ENCODE measurements around the gene CDH13.

CDH13 gene

DNA sequence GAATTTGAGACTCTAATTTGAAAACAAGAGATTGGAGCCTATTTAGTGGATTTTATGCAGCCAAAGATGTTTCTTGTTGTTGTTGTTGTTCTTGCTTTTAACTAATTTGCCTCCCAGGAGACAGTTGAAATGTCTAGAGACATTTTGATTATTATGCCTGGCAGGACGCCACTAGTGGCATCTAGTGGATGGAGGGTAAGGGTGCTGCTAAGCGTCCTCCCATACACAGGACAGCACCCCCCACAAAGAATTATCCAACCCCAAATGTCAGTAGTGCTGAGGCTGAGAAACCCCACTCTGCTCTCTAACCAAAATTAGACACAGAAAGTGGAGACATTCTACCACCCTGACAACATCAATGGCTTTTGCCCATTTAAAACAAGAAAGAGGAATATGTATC, 1165.6 kb downstream of the CDH13 start:
- TF ChIP-seq ZNF274 (IDR thresholded peaks at IDR 0.05; ENCODE audit: low read depth, low read length), result no peak

DNA sequence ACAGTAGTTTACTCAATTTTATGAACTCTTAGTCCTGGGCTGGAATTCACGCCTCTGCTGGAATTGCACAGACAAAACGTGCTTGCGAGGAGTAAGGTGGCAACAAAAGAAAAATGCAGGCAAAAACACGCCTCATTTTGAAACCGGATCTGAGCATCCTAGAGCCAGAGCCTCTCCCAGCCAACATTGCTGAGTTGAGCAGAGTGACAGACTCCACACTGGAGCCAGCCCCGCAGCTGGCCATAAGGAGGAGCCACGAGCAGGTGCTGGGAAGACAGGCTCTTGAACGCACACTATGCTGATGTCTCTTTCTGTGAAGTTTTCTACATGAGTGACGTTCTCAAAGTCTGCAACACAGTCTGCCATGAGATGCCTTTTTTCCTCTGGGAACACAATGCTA, 1166.4 kb downstream of the CDH13 start:
- no peak for TF ChIP-seq ZNF274 (IDR thresholded peaks at IDR 0.05; ENCODE audit: low read depth, low read length)

More for the DNA sequence above, 1165.6 kb downstream of the CDH13 start:
- H3K4me3 ChIP-seq (ENCODE audit: low read length), result no peak overlapping the region

DNA sequence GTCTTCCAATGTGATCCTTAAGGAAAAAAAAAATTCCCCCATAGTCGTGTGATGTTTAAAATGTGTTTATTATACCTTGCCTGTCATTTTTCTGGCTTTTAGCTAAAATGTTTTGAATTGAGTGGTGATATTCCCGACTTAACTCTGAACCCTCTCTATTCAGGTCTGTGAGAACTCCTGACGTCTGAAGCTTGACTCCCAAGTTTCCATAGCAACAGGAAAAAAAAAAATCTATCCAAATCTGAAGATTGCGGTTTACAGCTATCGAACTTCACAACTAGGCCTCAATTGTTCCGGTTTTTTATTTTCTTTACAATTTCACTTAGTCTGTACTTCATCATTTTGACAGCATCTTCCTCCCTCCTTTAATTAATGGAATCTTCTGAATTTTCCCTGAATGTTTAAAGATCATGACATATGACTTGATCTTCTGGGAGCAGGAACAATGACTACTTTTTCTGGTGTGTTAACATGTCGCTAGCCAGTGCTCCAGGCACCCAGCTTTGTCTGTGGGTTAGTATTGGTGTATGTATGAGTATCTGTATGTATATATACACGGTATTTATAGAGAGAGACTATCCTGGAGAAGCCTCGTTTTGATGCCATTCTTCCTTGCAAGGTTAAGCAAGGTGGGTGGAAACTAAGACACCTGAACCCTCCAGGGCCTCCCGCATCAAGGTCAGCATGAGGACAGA, 1168.2 kb downstream of the CDH13 start:
- TF ChIP-seq ZNF274 (IDR thresholded peaks at IDR 0.05; ENCODE audit: low read depth, low read length), result no peak
- no peak overlapping the region for H3K4me3 ChIP-seq (ENCODE audit: low read length)

More for the DNA sequence above, 1166.4 kb downstream of the CDH13 start:
- no peak overlapping the region for H3K4me3 ChIP-seq (ENCODE audit: low read length)

DNA sequence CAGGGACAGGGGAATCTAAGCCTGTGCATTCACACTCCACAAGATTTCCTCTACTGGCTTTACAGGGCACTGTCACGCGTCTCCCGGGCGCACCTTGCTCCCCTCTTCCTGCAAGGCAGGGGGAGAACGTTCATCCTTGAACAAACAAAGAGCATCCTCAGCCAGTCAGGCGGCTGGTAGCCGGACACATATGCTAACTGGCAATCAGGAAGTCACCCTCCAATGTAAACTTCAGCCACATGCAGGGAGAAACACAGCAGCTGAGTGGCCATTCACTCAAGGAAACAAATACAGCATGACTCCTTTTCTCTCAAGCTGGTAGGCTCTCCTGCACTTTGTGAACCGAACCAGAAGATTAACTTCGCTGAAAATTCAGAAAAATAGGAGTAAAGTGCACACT, 1170.2 kb downstream of the CDH13 start:
- H3K4me3 ChIP-seq (ENCODE audit: low read length), result no peak overlapping the region
- TF ChIP-seq ZNF274 (IDR thresholded peaks at IDR 0.05; ENCODE audit: low read depth, low read length), result no peak

DNA sequence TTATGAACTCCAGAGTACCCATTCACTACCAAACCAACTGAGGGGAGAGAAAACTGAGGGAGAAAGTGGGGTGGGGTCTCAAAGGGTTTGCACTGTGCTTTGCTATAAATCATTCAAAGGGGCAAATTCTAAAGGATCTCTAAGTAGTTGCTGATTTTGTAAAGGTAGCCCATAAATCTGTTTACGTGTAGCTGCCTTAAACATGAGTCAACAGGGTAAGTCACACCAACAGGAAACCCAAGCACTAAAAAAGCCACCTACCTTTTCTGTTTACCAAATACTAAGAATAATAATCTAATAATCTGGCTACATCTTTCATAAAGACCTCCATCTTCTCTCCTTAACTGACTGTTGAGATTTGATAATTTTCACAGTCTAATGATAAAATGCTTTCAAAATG, 1172.6 kb downstream of the CDH13 start:
- H3K4me3 ChIP-seq (ENCODE audit: low read length), result no peak overlapping the region
- no peak for TF ChIP-seq ZNF274 (IDR thresholded peaks at IDR 0.05; ENCODE audit: low read depth, low read length)

DNA sequence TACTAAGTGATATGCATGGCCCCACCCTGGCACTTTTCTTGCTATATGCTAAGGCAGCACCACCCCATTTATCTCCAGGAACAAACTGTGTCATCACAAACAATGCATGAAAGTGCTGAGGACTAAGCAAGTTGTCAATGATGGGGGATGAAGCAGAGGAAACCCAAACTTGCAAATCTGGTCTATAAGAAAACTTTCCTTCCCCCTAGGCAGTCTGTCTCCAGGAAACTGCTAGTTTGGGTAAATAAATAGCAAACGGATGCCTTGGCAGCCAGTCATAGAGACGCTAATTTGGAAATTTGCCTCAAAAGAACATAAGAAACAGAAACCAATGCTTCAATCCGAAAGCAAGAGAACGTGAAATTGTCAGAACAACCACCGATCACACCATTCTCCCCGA, 1175.4 kb downstream of the CDH13 start:
- no peak for TF ChIP-seq ZNF274 (IDR thresholded peaks at IDR 0.05; ENCODE audit: low read depth, low read length)
- no peak overlapping the region for H3K4me3 ChIP-seq (ENCODE audit: low read length)

DNA sequence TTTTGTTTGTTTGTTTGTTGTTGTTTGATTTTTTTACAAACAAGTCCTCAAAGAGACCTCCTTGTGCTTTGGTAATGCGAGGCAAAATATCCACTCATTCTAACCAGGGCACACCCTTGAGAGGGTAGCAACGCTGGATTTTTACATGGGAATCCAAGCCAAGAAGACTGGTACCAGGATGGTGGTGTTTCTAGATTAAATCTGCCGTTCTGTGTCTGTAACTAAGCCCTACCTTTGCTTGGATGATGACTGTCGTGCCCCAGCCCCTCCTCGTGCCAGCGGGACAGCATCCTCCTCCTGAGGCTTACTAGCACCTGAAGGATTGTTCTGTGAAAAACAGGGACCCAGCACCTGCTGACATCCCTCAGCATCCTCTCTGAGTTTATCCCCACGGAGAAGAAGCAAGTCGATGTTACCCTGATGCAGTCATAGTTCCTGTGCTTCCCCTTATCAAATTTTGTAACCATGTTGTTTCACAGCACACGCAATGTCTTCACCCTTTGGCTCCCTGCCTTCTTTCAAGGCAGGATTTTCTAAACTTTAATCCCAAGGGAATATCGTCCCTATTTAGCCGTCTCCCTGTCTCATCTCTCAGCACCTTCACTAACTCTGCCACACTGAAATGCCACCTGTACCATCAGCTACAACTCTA, 1175.9 kb downstream of the CDH13 start:
- no peak overlapping the region for H3K4me3 ChIP-seq (ENCODE audit: low read length)

DNA sequence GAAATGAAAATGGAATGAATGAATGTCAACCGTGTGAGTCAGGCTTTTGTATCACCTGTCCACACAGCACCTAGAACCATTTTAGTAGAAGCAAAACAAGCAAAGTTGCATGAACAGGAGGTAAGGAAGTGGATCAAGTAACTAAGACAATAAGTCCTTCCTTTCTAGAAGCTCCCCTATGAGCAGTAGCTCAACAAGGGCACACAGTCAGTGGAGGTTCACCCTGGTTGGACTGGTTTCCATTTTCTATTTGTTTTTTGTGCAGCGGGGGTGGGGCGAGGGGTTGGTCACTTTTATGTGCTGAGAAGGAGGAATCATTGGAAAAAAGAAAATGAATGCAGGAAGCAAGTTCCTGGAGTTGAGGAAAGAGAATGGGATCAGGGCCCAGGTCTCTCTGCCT, 1177.0 kb downstream of the CDH13 start:
- TF ChIP-seq ZNF274 (IDR thresholded peaks at IDR 0.05; ENCODE audit: low read depth, low read length), result no peak
- no peak overlapping the region for H3K4me3 ChIP-seq (ENCODE audit: low read length)

More for the DNA sequence above, 1175.9 kb downstream of the CDH13 start:
- TF ChIP-seq ZNF274 (IDR thresholded peaks at IDR 0.05; ENCODE audit: low read depth, low read length), result no peak

DNA sequence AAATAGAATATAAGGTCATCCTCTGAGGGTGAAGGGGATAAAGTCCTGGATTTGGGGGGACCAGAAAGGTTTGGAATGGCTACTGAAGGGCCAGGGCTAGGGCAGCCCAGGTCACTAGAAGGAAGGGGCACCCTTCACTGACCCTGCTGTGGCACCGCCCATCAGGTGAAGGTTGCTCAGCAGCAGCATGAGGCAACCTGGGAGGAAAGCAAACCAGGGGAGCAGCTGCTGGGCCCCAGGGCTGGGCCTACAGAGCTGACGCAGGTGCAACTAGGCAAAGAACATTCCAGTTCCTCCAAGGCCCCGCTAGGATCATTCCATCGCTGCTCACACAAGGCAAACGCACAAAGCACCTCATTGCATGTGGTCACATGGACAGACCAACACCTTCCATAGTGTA, 1177.6 kb downstream of the CDH13 start:
- TF ChIP-seq ZNF274 (IDR thresholded peaks at IDR 0.05; ENCODE audit: low read depth, low read length), result no peak
- no peak overlapping the region for H3K4me3 ChIP-seq (ENCODE audit: low read length)

DNA sequence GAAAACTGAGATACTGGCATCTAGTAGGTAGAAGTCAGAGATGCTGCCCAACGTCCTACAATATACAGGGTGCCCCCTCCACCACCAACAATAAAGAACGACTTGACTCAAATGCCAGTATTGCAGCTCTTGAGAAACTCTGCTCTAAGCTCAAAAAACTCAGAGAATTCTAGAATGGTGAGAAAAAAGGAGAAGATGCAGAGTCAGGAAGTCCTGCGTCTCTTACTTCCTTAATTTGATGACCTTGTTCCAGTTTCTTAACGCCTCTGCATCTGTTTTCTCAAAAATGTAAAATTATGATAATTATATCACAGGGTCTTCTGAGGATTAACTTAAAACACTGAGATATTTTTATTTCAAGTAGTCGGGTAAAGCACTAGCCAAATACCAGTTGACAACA, 1179.3 kb downstream of the CDH13 start:
- no peak for TF ChIP-seq ZNF274 (IDR thresholded peaks at IDR 0.05; ENCODE audit: low read depth, low read length)
- no peak overlapping the region for H3K4me3 ChIP-seq (ENCODE audit: low read length)

DNA sequence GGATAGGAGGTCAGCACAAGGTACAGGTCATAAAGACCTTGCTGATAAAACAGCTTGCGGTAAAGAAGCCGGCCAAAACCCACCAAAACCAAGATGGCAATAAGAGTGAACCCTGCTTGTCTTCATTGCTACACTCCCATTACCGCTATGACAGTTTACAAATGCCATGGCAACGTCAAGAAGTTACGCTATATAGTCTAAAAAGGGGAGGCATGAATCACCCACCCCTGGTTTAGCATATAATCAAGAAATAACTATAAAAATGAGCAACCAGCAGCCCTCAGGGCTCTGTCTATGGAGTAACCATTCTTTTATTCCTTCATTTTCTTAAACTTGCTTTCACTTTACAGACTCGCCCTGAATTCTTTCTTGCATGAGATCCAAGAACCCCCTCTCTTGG, 1180.0 kb downstream of the CDH13 start:
- no peak for TF ChIP-seq ZNF274 (IDR thresholded peaks at IDR 0.05; ENCODE audit: low read depth, low read length)

DNA sequence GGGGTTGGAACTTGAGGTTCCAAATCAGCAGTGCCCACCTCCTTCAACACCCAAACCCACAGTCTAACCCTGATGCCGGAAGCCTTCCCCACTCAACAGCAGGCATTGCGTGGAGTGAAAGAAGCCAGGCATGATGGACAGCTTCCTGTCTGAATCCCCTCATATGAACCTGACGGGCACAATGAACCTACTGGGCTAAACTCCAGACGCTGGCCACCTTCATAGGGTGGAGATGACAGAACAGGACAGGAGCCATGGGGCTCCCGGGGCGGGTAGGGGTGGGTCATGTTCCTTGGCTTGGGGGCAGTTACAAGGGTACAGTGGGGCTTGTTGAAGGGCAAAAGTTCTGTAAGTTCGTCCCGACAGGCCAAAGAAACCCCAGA, 1180.5 kb downstream of the CDH13 start:
- no peak for TF ChIP-seq ZNF274 (IDR thresholded peaks at IDR 0.05; ENCODE audit: low read depth, low read length)
- no peak overlapping the region for H3K4me3 ChIP-seq (ENCODE audit: low read length)

More for the DNA sequence above, 1180.0 kb downstream of the CDH13 start:
- H3K4me3 ChIP-seq (ENCODE audit: low read length), result no peak overlapping the region

DNA sequence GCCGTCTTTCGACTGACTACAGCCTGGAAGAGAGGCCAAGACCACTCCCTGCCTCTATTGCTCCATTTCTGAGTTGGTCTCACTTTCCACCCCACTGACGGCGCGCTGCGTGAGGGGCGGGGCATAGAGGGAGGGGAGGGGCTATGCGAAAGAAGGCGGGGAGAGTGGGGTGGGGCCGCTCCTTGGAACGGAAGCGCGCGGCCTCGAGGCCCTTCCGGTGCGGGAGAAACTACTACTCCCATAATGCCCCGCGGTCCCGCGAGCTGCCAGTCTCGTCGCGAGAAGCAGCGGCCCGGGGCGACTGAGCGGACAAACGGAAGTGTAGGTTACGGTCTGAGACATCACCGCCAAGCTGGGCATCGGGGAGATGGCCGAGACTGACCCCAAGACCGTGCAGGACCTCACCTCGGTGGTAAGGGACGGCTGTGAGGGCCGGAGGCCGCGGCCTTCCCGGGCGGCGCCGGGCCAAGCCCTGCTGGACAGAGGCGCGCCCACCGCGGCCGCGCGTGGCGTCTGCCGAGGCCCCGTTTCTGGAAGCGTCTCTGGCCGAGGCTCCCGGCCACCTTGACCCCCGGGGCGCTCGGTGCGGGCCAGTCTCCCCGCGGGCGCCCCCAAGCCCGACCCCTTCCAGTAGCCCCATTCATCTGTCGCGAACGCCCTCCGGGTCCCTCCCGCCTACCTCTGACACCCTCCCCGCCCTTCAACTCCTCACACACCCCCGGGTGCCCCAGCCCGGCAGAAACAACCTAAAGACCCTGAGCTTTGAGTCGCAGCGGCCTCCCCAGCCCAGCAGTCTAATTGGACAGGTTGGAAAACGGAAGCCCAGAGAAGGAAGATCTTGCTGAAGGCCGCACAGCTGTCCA, 1181.2 kb downstream of the CDH13 start, which contains the start of gene HSBP1:
HSBP1 (plus strand) TSS at position 269 of the 863 bp plus-strand sequence; CDS start at position 368, 99 bp downstream.
- TF ChIP-seq ZNF274 (IDR thresholded peaks at IDR 0.05; ENCODE audit: low read depth, low read length), result no peak
- peak within 1 kb of the TSS; percentile 85 for H3K4me3 ChIP-seq (ENCODE audit: low read length)

DNA sequence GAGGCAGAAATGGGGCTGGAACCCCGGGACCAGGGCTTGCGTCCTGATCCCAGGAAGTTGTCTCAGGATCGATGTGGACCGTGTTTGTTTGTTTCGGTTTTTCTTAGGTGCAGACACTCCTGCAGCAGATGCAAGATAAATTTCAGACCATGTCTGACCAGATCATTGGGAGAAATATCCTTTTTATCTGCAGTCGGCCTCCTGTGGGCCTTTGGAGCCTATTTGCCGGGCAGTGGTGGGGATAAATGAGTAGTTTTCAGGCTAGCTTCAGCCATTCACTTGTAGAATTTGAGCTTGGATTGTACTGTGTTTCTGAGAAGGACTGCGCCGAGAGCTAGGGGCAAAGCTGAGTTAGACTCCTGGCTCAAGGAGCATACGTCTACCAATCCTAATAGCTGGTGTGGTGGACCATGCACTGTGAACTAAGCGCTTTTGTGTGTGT, 1181.8 kb downstream of the CDH13 start:
- TF ChIP-seq ZNF274 (IDR thresholded peaks at IDR 0.05; ENCODE audit: low read depth, low read length), result no peak
- H3K4me3 ChIP-seq (ENCODE audit: low read length), result peak overlapping the region; percentile 85
